ENCODE measurements around the gene WDPCP.

DNA sequence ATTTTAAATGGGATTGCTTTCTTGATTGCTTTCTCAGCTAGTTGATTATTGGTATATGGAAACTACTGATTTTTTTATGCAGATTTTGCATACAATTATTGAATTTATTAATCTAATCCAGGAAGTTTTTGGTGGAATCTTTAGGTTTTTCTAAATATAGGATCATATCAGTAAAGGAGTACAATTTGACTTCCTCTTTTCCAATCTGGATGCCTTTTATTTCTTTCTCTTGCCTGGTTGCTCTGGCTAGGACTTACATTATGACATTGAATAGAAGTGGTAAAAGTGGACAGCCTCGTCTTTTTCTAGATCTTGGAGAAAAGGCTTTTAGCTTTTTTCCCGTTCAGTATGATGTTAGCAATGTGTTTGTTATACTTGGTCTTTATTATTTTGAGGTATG is 486.3 kb downstream of the WDPCP start:
- TF ChIP-seq, protein P1, sequence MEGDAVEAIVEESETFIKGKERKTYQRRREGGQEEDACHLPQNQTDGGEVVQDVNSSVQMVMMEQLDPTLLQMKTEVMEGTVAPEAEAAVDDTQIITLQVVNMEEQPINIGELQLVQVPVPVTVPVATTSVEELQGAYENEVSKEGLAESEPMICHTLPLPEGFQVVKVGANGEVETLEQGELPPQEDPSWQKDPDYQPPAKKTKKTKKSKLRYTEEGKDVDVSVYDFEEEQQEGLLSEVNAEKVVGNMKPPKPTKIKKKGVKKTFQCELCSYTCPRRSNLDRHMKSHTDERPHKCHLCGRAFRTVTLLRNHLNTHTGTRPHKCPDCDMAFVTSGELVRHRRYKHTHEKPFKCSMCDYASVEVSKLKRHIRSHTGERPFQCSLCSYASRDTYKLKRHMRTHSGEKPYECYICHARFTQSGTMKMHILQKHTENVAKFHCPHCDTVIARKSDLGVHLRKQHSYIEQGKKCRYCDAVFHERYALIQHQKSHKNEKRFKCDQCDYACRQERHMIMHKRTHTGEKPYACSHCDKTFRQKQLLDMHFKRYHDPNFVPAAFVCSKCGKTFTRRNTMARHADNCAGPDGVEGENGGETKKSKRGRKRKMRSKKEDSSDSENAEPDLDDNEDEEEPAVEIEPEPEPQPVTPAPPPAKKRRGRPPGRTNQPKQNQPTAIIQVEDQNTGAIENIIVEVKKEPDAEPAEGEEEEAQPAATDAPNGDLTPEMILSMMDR (IDR thresholded peaks at IDR 0.05): no peak
- no peak for TF ChIP-seq ELF1 (IDR thresholded peaks at IDR 0.05)
- TF ChIP-seq, protein P2, sequence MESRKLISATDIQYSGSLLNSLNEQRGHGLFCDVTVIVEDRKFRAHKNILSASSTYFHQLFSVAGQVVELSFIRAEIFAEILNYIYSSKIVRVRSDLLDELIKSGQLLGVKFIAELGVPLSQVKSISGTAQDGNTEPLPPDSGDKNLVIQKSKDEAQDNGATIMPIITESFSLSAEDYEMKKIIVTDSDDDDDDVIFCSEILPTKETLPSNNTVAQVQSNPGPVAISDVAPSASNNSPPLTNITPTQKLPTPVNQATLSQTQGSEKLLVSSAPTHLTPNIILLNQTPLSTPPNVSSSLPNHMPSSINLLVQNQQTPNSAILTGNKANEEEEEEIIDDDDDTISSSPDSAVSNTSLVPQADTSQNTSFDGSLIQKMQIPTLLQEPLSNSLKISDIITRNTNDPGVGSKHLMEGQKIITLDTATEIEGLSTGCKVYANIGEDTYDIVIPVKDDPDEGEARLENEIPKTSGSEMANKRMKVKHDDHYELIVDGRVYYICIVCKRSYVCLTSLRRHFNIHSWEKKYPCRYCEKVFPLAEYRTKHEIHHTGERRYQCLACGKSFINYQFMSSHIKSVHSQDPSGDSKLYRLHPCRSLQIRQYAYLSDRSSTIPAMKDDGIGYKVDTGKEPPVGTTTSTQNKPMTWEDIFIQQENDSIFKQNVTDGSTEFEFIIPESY (IDR thresholded peaks at IDR 0.05; ENCODE audit: borderline replicate concordance, low read depth): no peak
- no peak for TF ChIP-seq GABPA (IDR thresholded peaks at IDR 0.05; ENCODE audit: low read depth)
- no peak for TF ChIP-seq SIN3A (IDR thresholded peaks at IDR 0.05; ENCODE audit: borderline replicate concordance, low read depth, low read length)
- no peak for TF ChIP-seq RXRA (IDR thresholded peaks at IDR 0.05; ENCODE audit: borderline replicate concordance, low read depth)
- TF ChIP-seq POLR2AphosphoS5 (IDR thresholded peaks at IDR 0.05; ENCODE audit: low read depth, low read length): no peak
- no peak for TF ChIP-seq REST (IDR thresholded peaks at IDR 0.05; ENCODE audit: low read depth, low read length)
